Spleen (tissue), 11 donors: ENCODE data around the gene LTF. TPM values are rescaled to one million over a fixed set of nuclear protein-coding genes. Genes with fewer than 3 reads are reported as not detected.

Experiments
- DNase-seq: peaks from one replicate; pipeline ENCODE4 v3.0.0-alpha.2; 2020
- H3K27ac ChIP-seq, 8 donors: fragments of 200-600 bp; sonication (generic) in 7 of 8; 1 replicate in 4 of 8; 2 replicates in 4 of 8; pipeline versions ENCODE4 v1.5.0 to v1.8.0; 2016 to 2021; ENCODE audit warnings: inconsistent platforms in 4 of 8, mild to moderate bottlenecking in 4 of 8, moderate library complexity in 1 of 8
- H3K27me3 ChIP-seq, 7 donors: fragments of 200-600 bp; sonication (generic) in 6 of 7; replicated peaks in 1 of 7; 1 replicate in 4 of 7; 2 replicates in 3 of 7; pipeline versions ENCODE4 v1.5.0 to v1.8.0; 2016 to 2021; ENCODE audit warnings: inconsistent platforms in 3 of 7, mild to moderate bottlenecking in 1 of 7
- H3K36me3 ChIP-seq, 6 donors: fragments of 200-600 bp; sonication (generic) in 5 of 6; 1 replicate in 4 of 6; 2 replicates in 2 of 6; pipeline versions ENCODE4 v1.5.0 to v1.8.0; 2016 to 2021; ENCODE audit warnings: inconsistent platforms in 2 of 6
- H3K4me1 ChIP-seq, 6 donors: fragments of 200-600 bp; sonication (generic) in 5 of 6; 1 replicate in 3 of 6; 2 replicates in 3 of 6; pipeline versions ENCODE4 v1.5.0 to v1.8.0; 2016 to 2021; ENCODE audit warnings: inconsistent platforms in 3 of 6
- H3K4me3 ChIP-seq, 8 donors: fragments of 200-600 bp; sonication (generic) in 7 of 8; 1 replicate in 4 of 8; 2 replicates in 4 of 8; pipeline versions ENCODE4 v1.5.0 to v1.8.0; 2016 to 2021; ENCODE audit warnings: inconsistent platforms in 4 of 8, mild to moderate bottlenecking in 4 of 8, moderate library complexity in 2 of 8
- H3K9me3 ChIP-seq, 8 donors: fragments of 200-600 bp; sonication (generic) in 7 of 8; 1 replicate in 4 of 8; 2 replicates in 4 of 8; pipeline versions ENCODE4 v1.5.0 to v1.8.0; 2016 to 2021; ENCODE audit warnings: inconsistent platforms in 4 of 8
- POLR2A ChIP-seq, 3 donors: fragments of 450-650 bp; IDR thresholded peaks; one replicate each; pipeline ENCODE4 v1.5.1; 2017; ENCODE audit warnings: antibody characterized with exemption in 3 of 3, mild to moderate bottlenecking in 1 of 3
- POLR2AphosphoS5 ChIP-seq, 3 donors: sonication (generic); formaldehyde crosslinking; IDR thresholded peaks; one replicate each; pipeline ENCODE4 v1.5.1; 2017; ENCODE audit warnings: antibody characterized with exemption in 3 of 3
- WGBS, 5 donors: extraction: QIAGEN DNeasy Blood & Tissue Kit in 3 of 5; methylation state at CpG; one replicate each; pipeline versions ENCODE4 v1.1.5 to v1.1.7; 2013 to 2018; 5-methylcytosine and 5-hydroxymethylcytosine counted together
- intact Hi-C: fragments of 100-400 bp; cut with DNase I; formaldehyde crosslinking; loops from one replicate; pipeline ENCODE4 v1.15.0; 2023; ENCODE audit warnings: low total_unique reads
- polyA plus RNA-seq, 3 donors: library from polyadenylated mRNA; stranded (reverse); fragments of 200-250 nt; gene quantifications; one replicate each; pipeline ENCODE4 v1.2.1, GENCODE V29; 2013
- total RNA-seq, 7 donors: library from RNA; depleted of rRNA in 3 of 7; stranded (reverse); fragments of >200 nt in 3 of 7; fragmentation: NEBNext Ultra II Directional in 4 of 7; extraction: Animal tissue kit (Norgen Biotek cat#: 25700) in 4 of 7; gene quantifications; one replicate each; pipeline versions ENCODE4 v1.1.0 to v1.2.1, GENCODE V29; 2016 to 2021
- TF ChIP-seq, protein P1 (sequence below), 11 experiments: fragments of 200-600 bp in 7 of 11; fragments of 450-650 bp in 4 of 11; sonication (generic) in 4 of 11; IDR thresholded peaks in 8 of 11; conservative IDR thresholded peaks in 3 of 11; 1 replicate in 7 of 11; 2 replicates in 4 of 11; pipeline versions ENCODE4 v1.4.0 to v1.8.0; 2016 to 2021; ENCODE audit warnings: antibody characterized with exemption in 11 of 11, inconsistent platforms in 4 of 11, mild to moderate bottlenecking in 1 of 11
- donor health status: healthy with polysubstance abuse.
- donor health status: DM: no; HTN: no; CAD: no; lungs with moderate emphysema.
- donor health status: DM: no; HTN: no; CAD: no.
- donor health status: Bipolar disorder and iron deficiency.
- donor health status: healthy.
- donor health status: DM: no; HTN: no; CAD: no.
- donor health status: DM: yes; HTN: yes; CAD: no.

The LTF gene
- total and polyA plus RNA-seq, 10 donors, result 15.2 to 598 (median 56.0) TPM

DNA sequence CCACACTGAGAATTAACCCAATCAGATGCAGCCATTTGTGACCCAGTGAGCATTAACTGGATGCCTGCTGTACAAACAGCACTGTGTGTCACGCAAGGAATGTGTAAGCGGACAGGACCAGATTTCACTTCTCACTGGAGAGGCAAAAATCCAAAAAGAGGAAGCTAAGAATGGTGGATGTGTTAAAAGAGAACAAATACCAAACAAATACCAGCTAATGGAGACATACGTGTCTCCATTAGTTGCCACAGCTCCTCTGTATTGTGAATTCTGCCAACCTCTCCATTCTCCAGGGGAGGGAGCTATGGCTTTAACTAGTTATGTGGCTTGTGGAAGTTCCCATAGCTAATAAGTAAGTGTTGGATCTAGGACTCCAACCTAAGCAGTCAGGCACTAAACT lies 2.6 kb downstream of the LTF start:
- WGBS, 5 donors, result 25 to 66% (median 46%) methylated on average over 3 of the region's 3 CpGs
- Histone ChIP-seq H3K4me3 (peak overlapping the region; percentile 10 to 67 (median 34)), H3K4me1 (peaks cover 7 to 80% (median 31%) of the 10 kb centered on the region in 6 donors), H3K27me3 (peaks cover 0 to 33% (median 10%) of the 10 kb centered on the region in 7 donors), H3K9me3 (no peaks in the 10 kb centered on the region), H3K36me3 (peaks cover 0 to 26% (median 0%) of the 10 kb centered on the region in 6 donors), H3K27ac (peak overlapping the region in 7 of 8 donors; percentile 30 to 83 (median 73))
- no peak for TF ChIP-seq POLR2AphosphoS5 (IDR thresholded peaks at IDR 0.05)
- TF ChIP-seq, protein P1, sequence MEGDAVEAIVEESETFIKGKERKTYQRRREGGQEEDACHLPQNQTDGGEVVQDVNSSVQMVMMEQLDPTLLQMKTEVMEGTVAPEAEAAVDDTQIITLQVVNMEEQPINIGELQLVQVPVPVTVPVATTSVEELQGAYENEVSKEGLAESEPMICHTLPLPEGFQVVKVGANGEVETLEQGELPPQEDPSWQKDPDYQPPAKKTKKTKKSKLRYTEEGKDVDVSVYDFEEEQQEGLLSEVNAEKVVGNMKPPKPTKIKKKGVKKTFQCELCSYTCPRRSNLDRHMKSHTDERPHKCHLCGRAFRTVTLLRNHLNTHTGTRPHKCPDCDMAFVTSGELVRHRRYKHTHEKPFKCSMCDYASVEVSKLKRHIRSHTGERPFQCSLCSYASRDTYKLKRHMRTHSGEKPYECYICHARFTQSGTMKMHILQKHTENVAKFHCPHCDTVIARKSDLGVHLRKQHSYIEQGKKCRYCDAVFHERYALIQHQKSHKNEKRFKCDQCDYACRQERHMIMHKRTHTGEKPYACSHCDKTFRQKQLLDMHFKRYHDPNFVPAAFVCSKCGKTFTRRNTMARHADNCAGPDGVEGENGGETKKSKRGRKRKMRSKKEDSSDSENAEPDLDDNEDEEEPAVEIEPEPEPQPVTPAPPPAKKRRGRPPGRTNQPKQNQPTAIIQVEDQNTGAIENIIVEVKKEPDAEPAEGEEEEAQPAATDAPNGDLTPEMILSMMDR (IDR thresholded peaks at IDR 0.05 in 8 of 11, conservative IDR thresholded peaks at IDR 0.05 in 3 of 11), result peak in 4 of 11 experiments; percentile 26 to 52 (median 44)
- intact Hi-C loops, result no loop called here
- DNase-seq, result no peak

DNA sequence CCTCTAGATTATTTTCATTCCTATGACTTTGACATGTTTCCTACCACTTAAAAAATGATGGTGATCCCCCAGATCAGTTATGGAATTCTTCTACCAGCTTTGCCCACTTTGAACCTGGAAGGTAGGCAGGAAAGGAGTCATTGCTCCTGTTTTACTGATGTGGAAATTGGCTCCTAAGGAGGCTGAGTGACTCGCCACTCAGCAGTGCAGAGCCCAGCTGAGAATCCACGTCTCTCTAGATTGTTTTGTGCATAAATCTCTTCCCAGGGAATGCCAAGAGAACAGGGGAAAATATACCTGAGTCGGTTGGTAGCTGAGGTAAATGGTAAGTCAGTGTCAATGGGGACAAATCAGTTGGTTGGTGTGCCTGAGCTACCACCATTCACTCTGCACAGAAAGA lies 4.7 kb downstream of the LTF start:
- WGBS, 5 donors, result 69 to 88% (median 81%) methylated on average over 3 of the region's 3 CpGs
- TF ChIP-seq POLR2A (IDR thresholded peaks at IDR 0.05), result no peak
- TF ChIP-seq, protein P1 (IDR thresholded peaks at IDR 0.05 in 8 of 11, conservative IDR thresholded peaks at IDR 0.05 in 3 of 11), result no peak
- no peak for TF ChIP-seq POLR2AphosphoS5 (IDR thresholded peaks at IDR 0.05)
- intact Hi-C loops, result no loop called here
- peaks cover 0 to 29% (median 8%) of the 10 kb centered on the region in 7 donors for H3K27me3 ChIP-seq
- no peaks in the 10 kb centered on the region for H3K9me3 ChIP-seq
- peaks cover 3 to 59% (median 25%) of the 10 kb centered on the region in 6 donors for H3K4me1 ChIP-seq
- H3K27ac ChIP-seq, result no peak overlapping the region
- H3K4me3 ChIP-seq, result no peak overlapping the region
- H3K36me3 ChIP-seq, result peaks cover 0 to 47% (median 0%) of the 10 kb centered on the region in 6 donors
- DNase-seq, result no peak

DNA sequence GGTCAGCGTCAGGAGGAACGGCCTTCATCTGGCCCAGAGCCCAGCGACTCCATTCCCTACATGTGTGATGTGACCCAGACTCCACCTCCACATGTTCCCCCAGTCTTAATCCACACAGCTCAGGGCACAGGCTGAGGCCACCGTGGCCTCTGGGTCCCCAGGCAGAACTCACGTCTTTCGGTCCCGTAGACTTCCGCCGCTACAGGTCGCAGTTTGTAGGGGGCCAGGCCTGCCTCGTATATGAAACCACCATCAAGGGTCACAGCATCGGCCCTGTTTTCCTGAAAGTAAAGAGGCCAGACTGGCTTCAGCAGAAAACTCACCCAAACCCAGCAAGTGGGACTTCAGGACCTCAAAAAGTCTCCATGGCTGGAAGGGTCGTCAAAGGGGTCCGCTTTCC lies 8.6 kb downstream of the LTF start:
- H3K4me1 ChIP-seq, result peaks cover 0 to 20% (median 3%) of the 10 kb centered on the region in 6 donors
- H3K36me3 ChIP-seq, result peaks cover 0 to 86% (median 0%) of the 10 kb centered on the region in 6 donors
- no peaks in the 10 kb centered on the region for H3K9me3 ChIP-seq
- 89 to 94% (median 92%) methylated on average over 14 of the region's 14 CpGs for WGBS, 5 donors
- intact Hi-C loops, result no loop called here
- DNase-seq, result no peak
- H3K27ac ChIP-seq, result no peak overlapping the region
- no peak overlapping the region for H3K4me3 ChIP-seq
- no peaks in the 10 kb centered on the region for H3K27me3 ChIP-seq
- TF ChIP-seq, protein P1 (IDR thresholded peaks at IDR 0.05 in 8 of 11, conservative IDR thresholded peaks at IDR 0.05 in 3 of 11), result no peak
- TF ChIP-seq POLR2A (IDR thresholded peaks at IDR 0.05) (no peak), POLR2AphosphoS5 (IDR thresholded peaks at IDR 0.05) (no peak)

DNA sequence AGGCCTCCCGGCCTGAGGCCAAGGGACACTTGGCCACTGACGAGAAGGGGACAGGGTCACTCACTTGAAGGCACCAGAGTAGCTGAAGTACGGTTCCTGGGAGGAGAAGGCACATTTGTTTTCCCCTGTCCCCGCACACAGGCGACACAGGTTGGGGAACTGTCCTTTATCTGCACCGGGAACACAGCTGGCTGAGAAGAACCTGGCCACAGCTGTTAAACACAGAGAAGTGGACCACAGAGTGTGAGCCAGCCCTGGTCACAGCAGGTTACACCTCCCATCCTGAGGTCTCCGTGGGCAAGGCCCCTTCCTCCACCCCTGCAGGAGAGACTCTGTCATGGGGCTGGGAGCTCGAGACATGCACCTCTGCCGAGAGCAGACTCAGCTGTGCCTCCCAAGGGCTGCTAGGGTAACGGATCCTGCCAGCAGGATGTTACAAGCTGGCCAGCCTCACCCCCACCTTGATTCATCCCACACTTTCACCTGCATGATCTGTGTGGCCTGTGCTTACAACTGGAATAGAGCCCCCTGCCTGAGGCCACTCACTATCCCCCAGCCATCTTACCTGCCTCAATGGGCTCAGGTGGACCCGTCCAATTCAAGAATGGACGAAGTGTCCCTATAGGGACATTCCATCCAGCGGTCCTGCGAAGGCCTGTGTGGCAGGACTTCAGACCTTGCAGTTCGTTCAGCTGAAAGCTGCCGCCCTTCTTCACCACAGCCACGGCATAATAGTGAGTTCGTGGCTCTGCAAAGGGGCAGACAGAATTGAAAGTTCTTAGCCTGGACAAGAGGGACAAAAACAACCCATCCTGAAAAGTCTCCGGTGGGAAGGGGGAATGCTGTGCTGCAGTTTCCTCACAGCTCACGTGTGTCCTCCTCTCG lies 9.2 kb downstream of the LTF start:
- Histone ChIP-seq H3K4me1 (peaks cover 0 to 13% (median 3%) of the 10 kb centered on the region in 6 donors), H3K4me3 (no peak overlapping the region), H3K36me3 (peaks cover 0 to 91% (median 0%) of the 10 kb centered on the region in 6 donors), H3K27me3 (peaks cover 0 to 4% (median 0%) of the 10 kb centered on the region in 7 donors), H3K9me3 (no peaks in the 10 kb centered on the region), H3K27ac (peak overlapping the region in 1 of 8 donors; percentile 6)
- WGBS, 5 donors, result 81 to 94% (median 87%) methylated on average over 15 to 21 of the region's 21 CpGs
- intact Hi-C loops, result no loop called here
- no peak for TF ChIP-seq POLR2AphosphoS5 (IDR thresholded peaks at IDR 0.05)
- no peak for TF ChIP-seq POLR2A (IDR thresholded peaks at IDR 0.05)
- TF ChIP-seq, protein P1 (IDR thresholded peaks at IDR 0.05 in 8 of 11, conservative IDR thresholded peaks at IDR 0.05 in 3 of 11), result no peak
- no peak for DNase-seq
